ENCODE data around the gene TRIM74.
"Not testable (repeated sequence)": the region's sequence is repeated elsewhere in the genome, so short reads cannot be mapped to it uniquely, and the experiment has no call there.

Gene TRIM74

DNA sequence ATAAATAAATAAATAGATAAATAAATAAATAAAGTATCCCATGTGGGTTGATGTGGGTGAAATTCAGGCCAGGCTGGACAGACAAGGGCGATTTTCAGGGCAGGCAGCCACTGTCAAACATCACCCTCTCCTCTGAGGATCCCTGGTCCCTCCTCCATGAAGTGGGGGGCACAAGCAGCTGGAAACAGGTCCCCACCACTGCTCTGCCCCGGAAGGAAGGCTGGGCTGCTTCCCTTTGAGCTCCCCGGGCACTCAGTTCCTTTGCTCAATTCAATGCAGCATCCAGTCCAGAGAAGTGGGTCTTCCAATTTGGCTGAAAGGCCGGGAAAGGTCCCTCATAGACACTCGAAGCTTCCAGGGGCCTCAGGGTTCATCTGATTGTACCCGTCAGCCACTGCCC lies 11.1 kb upstream of the TRIM74 start:
- H3K9ac ChIP-seq (ENCODE audit: low read length); H3K4me2 ChIP-seq (ENCODE audit: low read length); H3K4me3 ChIP-seq (ENCODE audit: low read length); H3K27me3 ChIP-seq (ENCODE audit: low read depth, low read length); H3K79me2 ChIP-seq (ENCODE audit: low read length); H3K9me3 ChIP-seq (ENCODE audit: insufficient read depth, low read length); H3K27ac ChIP-seq (ENCODE audit: low read length); H2AFZ ChIP-seq (ENCODE audit: low read depth, low read length); H3K36me3 ChIP-seq (replicated peaks; ENCODE audit: low read depth, low read length); H3K4me1 ChIP-seq (ENCODE audit: low read length); H4K20me1 ChIP-seq (ENCODE audit: insufficient read depth, low read length): not testable (repeated sequence)

DNA sequence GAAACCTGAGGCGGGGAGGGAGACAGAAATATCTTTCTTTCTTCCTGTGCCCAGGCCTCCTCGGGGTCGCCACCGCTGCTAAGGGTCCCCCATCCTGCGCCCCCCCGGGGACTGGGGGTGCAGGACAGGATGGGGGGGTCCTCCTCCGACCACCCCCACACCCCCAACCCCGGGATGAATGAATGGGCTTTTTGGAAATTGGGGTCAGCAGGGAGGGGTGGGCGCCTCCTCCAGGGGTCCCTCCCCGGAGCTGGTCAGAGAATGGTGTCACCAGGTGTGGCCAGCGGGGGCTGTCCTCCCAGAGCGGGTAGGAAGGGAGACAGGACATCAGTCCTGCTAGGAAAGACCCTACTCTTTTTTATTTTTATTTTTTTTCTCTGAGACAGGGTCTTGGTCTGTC lies 7.2 kb upstream of the TRIM74 start:
- H3K4me3 ChIP-seq (ENCODE audit: low read length); H3K27me3 ChIP-seq (ENCODE audit: low read depth, low read length); H3K4me2 ChIP-seq (ENCODE audit: low read length); H3K4me1 ChIP-seq (ENCODE audit: low read length); H3K9me3 ChIP-seq (ENCODE audit: insufficient read depth, low read length); H4K20me1 ChIP-seq (ENCODE audit: insufficient read depth, low read length); H3K36me3 ChIP-seq (replicated peaks; ENCODE audit: low read depth, low read length); H2AFZ ChIP-seq (ENCODE audit: low read depth, low read length); H3K79me2 ChIP-seq (ENCODE audit: low read length); H3K9ac ChIP-seq (ENCODE audit: low read length); H3K27ac ChIP-seq (ENCODE audit: low read length): not testable (repeated sequence)

DNA sequence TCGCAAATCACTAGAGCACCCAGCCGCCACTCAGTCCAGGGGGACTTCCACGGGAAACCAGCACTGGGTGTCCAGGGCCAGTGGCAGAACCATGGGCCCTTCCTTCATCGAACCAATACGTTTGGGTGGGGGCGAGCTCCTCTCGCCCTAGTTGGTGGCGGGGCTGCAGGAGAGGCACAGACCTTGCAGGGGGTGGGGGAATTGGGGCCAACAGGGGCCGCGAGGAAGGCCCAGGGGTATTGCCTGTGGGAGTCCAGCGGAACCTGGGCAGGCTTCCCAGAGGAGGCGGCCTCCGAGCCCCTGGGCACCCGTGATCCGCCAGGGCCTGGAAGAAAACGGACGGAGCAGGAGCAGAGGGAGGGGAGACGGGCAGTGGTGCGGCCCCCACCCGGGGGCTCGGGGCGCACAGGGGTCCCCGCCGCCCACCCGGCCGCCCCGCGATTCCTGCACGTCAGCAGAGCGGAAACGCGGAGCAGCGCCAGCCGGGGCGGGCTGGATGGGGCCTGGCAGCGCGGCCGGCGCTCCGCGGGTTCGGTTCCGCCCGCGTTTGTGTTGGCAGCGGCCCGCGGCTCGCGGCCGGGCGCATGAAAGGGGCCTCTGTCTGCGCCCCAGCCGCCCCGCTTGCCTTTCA lies 6.5 kb upstream of the TRIM74 start:
- not testable (repeated sequence) for H3K4me1 ChIP-seq (ENCODE audit: low read length); H3K4me2 ChIP-seq (ENCODE audit: low read length)

DNA sequence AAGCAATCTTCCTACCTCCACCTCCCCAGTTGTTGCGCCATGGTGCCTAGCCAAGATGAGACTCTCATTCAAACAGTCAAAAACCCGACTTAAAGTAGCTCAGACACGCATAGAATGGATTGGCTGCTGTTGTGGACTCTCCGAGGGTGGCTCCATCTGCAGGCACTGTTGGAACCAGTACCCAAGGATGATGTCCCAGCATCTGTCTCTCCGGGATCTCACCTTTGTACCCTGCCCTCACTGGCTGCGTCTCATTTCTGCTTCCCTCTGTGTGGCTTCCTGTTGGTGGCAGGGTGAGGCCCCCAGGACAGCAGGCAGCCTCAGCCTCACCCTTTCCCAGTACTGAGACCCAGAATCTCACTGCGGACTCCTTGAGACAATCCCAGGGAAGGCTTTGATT lies 5.5 kb upstream of the TRIM74 start:
- H4K20me1 ChIP-seq (ENCODE audit: insufficient read depth, low read length); H3K9ac ChIP-seq (ENCODE audit: low read length); H3K79me2 ChIP-seq (ENCODE audit: low read length); H3K27ac ChIP-seq (ENCODE audit: low read length); H3K9me3 ChIP-seq (ENCODE audit: insufficient read depth, low read length); H3K4me2 ChIP-seq (ENCODE audit: low read length); H3K36me3 ChIP-seq (replicated peaks; ENCODE audit: low read depth, low read length); H2AFZ ChIP-seq (ENCODE audit: low read depth, low read length); H3K27me3 ChIP-seq (ENCODE audit: low read depth, low read length); H3K4me1 ChIP-seq (ENCODE audit: low read length); H3K4me3 ChIP-seq (ENCODE audit: low read length): not testable (repeated sequence)

More for the DNA sequence above, 6.5 kb upstream of the TRIM74 start:
- not testable (repeated sequence) for H4K20me1 ChIP-seq (ENCODE audit: insufficient read depth, low read length); H3K4me3 ChIP-seq (ENCODE audit: low read length); H3K27ac ChIP-seq (ENCODE audit: low read length); H3K36me3 ChIP-seq (replicated peaks; ENCODE audit: low read depth, low read length); H3K27me3 ChIP-seq (ENCODE audit: low read depth, low read length); H3K79me2 ChIP-seq (ENCODE audit: low read length); H3K9ac ChIP-seq (ENCODE audit: low read length); H2AFZ ChIP-seq (ENCODE audit: low read depth, low read length); H3K9me3 ChIP-seq (ENCODE audit: insufficient read depth, low read length)

DNA sequence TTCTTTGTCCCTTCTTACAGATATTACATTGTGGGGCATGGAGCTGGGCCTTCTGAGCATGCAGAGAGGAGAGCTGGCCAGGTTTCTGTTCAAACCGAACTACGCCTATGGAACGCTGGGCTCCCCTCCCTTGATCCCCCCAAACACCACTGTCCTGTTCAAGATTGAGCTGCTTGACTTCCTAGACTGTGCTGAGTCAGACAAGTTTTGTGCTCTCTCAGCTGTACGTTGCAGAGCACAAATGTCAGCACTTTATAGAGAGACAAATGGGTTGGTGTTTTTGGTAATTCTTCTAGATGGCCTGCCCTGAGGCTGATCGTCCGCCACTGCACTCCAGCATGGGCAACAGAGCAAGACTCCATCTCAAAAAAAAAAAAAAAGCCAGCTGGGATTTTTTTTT lies 2.2 kb upstream of the TRIM74 start:
- H3K4me1 ChIP-seq (ENCODE audit: low read length); H3K9ac ChIP-seq (ENCODE audit: low read length); H3K9me3 ChIP-seq (ENCODE audit: insufficient read depth, low read length); H3K79me2 ChIP-seq (ENCODE audit: low read length); H3K27me3 ChIP-seq (ENCODE audit: low read depth, low read length); H4K20me1 ChIP-seq (ENCODE audit: insufficient read depth, low read length); H3K27ac ChIP-seq (ENCODE audit: low read length); H3K36me3 ChIP-seq (replicated peaks; ENCODE audit: low read depth, low read length); H3K4me2 ChIP-seq (ENCODE audit: low read length); H3K4me3 ChIP-seq (ENCODE audit: low read length); H2AFZ ChIP-seq (ENCODE audit: low read depth, low read length): not testable (repeated sequence)

DNA sequence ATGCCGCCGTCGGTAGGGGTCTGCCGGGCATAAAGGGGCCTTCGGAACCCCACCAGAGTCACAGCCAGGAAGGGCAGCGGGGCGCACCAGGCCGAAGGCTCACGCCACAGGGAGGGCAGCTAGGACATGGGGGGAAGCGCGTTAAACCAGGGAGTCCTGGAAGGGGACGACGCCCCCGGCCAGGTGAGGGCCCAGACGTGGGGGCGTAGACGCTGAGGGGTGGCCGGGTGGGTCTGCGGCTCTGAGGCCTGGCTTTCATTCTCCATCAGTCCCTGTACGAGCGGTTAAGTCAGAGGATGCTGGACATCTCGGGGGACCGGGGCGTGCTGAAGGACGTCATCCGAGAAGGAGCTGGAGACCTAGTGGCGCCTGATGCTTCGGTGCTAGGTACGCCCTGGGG lies 422 bp upstream of the TRIM74 start:
- not testable (repeated sequence) for H3K27me3 ChIP-seq (ENCODE audit: low read depth, low read length); H3K4me1 ChIP-seq (ENCODE audit: low read length); H4K20me1 ChIP-seq (ENCODE audit: insufficient read depth, low read length); H3K4me2 ChIP-seq (ENCODE audit: low read length); H3K4me3 ChIP-seq (ENCODE audit: low read length); H2AFZ ChIP-seq (ENCODE audit: low read depth, low read length); H3K79me2 ChIP-seq (ENCODE audit: low read length); H3K27ac ChIP-seq (ENCODE audit: low read length); H3K9ac ChIP-seq (ENCODE audit: low read length); H3K9me3 ChIP-seq (ENCODE audit: insufficient read depth, low read length); H3K36me3 ChIP-seq (replicated peaks; ENCODE audit: low read depth, low read length)

DNA sequence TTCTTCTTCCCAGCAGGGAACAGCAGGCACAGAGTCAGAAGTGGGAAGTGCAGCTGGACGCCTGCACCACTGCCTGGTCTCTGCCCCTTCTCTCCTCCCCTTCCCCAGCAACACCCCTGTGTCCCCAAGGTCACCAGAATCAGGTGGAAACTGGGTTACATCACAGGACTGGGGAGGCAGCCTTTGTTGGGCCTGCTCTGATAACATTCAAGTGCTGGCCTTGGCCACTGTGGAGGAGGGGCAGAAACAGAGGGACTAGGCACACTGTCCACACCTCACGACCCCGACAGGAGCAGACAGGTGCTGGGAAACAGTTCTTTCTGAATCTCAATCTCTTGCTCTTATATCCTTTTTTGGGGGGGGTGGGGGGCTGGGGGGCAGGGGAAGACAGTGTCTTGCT lies 2.4 kb downstream of the TRIM74 start:
- not testable (repeated sequence) for H4K20me1 ChIP-seq (ENCODE audit: insufficient read depth, low read length); H3K4me1 ChIP-seq (ENCODE audit: low read length); H3K79me2 ChIP-seq (ENCODE audit: low read length); H3K27me3 ChIP-seq (ENCODE audit: low read depth, low read length); H3K36me3 ChIP-seq (replicated peaks; ENCODE audit: low read depth, low read length); H3K9ac ChIP-seq (ENCODE audit: low read length); H3K27ac ChIP-seq (ENCODE audit: low read length); H3K9me3 ChIP-seq (ENCODE audit: insufficient read depth, low read length); H3K4me3 ChIP-seq (ENCODE audit: low read length); H3K4me2 ChIP-seq (ENCODE audit: low read length); H2AFZ ChIP-seq (ENCODE audit: low read depth, low read length)

DNA sequence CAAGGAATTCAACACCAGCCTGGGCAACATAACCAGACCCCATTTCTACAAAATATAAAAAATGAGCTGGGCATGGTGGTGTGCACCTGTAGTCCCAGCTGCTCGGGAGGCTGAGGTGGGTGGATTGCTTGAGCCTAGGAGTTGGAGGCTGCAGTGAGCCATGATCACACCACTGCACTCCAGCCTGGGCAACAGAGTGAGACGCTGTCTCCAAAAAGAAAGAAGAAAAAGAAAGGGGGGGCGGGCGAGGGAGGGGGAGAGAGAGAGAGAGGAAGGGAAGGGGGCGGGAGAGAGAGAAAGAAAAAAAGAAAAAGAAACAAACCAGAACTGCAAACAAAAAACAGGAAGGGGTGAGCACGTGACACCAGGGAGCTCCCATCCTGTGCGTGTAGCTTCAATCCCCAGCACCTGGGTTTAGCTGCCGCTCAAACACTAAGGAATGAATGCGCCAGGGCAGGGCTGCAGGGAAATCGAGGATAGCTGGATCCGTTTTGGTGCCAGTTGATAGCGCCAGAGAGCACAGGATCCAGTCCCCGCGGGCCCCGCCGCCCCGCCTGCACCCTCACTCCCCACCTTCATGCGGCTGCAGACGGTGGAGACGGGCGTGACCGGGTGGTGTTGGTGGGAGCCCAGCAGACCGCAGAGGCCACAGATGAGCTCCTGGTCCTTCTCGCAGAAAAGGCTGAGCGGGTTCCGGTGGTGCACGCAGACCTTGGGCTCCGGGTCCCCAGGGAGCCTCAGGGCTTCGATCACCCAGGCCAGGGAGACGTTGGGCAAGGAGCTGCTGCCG lies 3.9 kb downstream of the TRIM74 start:
- not testable (repeated sequence) for H3K4me3 ChIP-seq (ENCODE audit: low read length); H3K4me1 ChIP-seq (ENCODE audit: low read length); H2AFZ ChIP-seq (ENCODE audit: low read depth, low read length); H3K79me2 ChIP-seq (ENCODE audit: low read length); H4K20me1 ChIP-seq (ENCODE audit: insufficient read depth, low read length); H3K27ac ChIP-seq (ENCODE audit: low read length); H3K4me2 ChIP-seq (ENCODE audit: low read length); H3K9me3 ChIP-seq (ENCODE audit: insufficient read depth, low read length); H3K27me3 ChIP-seq (ENCODE audit: low read depth, low read length); H3K36me3 ChIP-seq (replicated peaks; ENCODE audit: low read depth, low read length); H3K9ac ChIP-seq (ENCODE audit: low read length)

DNA sequence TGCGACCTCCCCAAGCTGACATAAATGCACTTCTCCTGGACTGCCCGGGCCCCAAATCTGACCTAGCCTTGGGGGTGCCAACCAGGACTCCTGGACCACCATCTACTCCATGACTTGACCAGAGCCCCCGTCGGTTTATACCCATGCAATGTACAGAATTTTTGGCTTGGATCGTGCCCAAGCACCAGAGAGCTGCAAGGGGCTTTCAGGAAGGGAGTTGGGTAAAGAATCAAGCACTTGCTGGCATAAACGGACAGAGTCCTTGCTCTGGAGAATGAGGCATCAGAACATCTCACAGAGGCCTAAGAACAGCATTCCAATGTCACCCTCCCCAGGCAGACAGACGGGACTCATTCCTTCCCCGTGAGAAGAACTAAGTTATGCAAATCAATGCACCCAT lies 6.2 kb downstream of the TRIM74 start:
- not testable (repeated sequence) for H3K9ac ChIP-seq (ENCODE audit: low read length); H4K20me1 ChIP-seq (ENCODE audit: insufficient read depth, low read length); H3K4me3 ChIP-seq (ENCODE audit: low read length); H3K36me3 ChIP-seq (replicated peaks; ENCODE audit: low read depth, low read length); H3K4me2 ChIP-seq (ENCODE audit: low read length); H3K4me1 ChIP-seq (ENCODE audit: low read length); H3K79me2 ChIP-seq (ENCODE audit: low read length); H3K9me3 ChIP-seq (ENCODE audit: insufficient read depth, low read length); H2AFZ ChIP-seq (ENCODE audit: low read depth, low read length); H3K27ac ChIP-seq (ENCODE audit: low read length); H3K27me3 ChIP-seq (ENCODE audit: low read depth, low read length)

DNA sequence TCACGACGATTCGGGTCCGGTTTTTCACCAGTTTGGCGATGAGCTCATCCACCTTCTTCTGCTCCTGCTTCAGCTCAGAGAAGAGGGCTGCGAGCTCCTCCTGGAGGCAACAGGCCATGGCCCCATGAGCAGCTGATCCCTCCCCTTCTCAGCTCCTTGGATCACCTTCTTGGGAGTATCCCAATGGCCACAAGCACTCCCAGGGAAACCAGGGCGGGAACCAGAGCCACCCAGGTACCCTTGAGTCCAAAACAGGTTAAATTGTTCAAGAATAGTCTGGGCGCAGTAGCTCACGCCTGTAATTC lies 8.0 kb downstream of the TRIM74 start:
- H3K9me3 ChIP-seq (ENCODE audit: insufficient read depth, low read length); H3K36me3 ChIP-seq (replicated peaks; ENCODE audit: low read depth, low read length); H3K27me3 ChIP-seq (ENCODE audit: low read depth, low read length); H3K79me2 ChIP-seq (ENCODE audit: low read length); H3K4me2 ChIP-seq (ENCODE audit: low read length); H3K4me3 ChIP-seq (ENCODE audit: low read length); H3K4me1 ChIP-seq (ENCODE audit: low read length); H2AFZ ChIP-seq (ENCODE audit: low read depth, low read length); H3K27ac ChIP-seq (ENCODE audit: low read length); H3K9ac ChIP-seq (ENCODE audit: low read length); H4K20me1 ChIP-seq (ENCODE audit: insufficient read depth, low read length): not testable (repeated sequence)
